HepG2 (cell line): Measurements from ENCODE around the gene CA4. TPM values are rescaled to one million over a fixed set of nuclear protein-coding genes. Genes with fewer than 3 reads are reported as not detected.

Experiments used
- EHMT2 ChIP-seq: fragments of 200-600 bp; sonication (generic); IDR thresholded peaks from 2 replicates; pipeline ENCODE4 v1.7.0; 2017; ENCODE audit warnings: antibody characterized with exemption, low read depth, low read length, borderline replicate concordance
- MAZ ChIP-seq, 2 experiments: sonication (generic) in 1 of 2; formaldehyde crosslinking in 1 of 2; IDR thresholded peaks; 2 replicates each; pipeline versions ENCODE4 v1.5.0 to v1.6.1; 2012 to 2020; ENCODE audit warnings: low read depth in 2 of 2, mild to moderate bottlenecking in 2 of 2, borderline replicate concordance in 1 of 2, improper control_type of control experiment in 1 of 2, low read length in 1 of 2, missing genetic modification reagents in 1 of 2, moderate library complexity in 1 of 2
- MXD1 ChIP-seq: sonication (generic); formaldehyde crosslinking; IDR thresholded peaks from 2 replicates; pipeline ENCODE4 v1.4.0; 2020; ENCODE audit warnings: mild to moderate bottlenecking, missing genetic modification reagents
- MXD3 ChIP-seq: IDR thresholded peaks from 2 replicates; pipeline ENCODE4 v1.6.1; 2016; ENCODE audit warnings: mild to moderate bottlenecking, missing biosample characterization, missing genetic modification reagents
- PHF20 ChIP-seq: sonication (generic); formaldehyde crosslinking; IDR thresholded peaks from 2 replicates; pipeline ENCODE4 v1.5.0; 2020; ENCODE audit warnings: mild to moderate bottlenecking, missing genetic modification reagents
- RXRB ChIP-seq: IDR thresholded peaks from 2 replicates; pipeline ENCODE4 v1.6.1; 2016; ENCODE audit warnings: borderline replicate concordance, missing genetic modification reagents, missing compliant biosample characterization
- SPEN ChIP-seq: sonication (generic); formaldehyde crosslinking; IDR thresholded peaks from 2 replicates; pipeline ENCODE4 v1.5.1; 2020; ENCODE audit warnings: low read depth, mild to moderate bottlenecking, missing genetic modification reagents
- ZBTB3 ChIP-seq: sonication (generic); formaldehyde crosslinking; IDR thresholded peaks from 2 replicates; pipeline ENCODE4 v1.4.0; 2020; ENCODE audit warnings: low read depth, mild to moderate bottlenecking, moderate library complexity, missing genetic modification reagents, borderline replicate concordance
- ZFX ChIP-seq: sonication (generic); formaldehyde crosslinking; IDR thresholded peaks from 2 replicates; pipeline ENCODE4 v1.4.0; 2020; ENCODE audit warnings: mild to moderate bottlenecking, low read depth, missing genetic modification reagents, moderate library complexity
- ZNF550 ChIP-seq: sonication (generic); formaldehyde crosslinking; IDR thresholded peaks from 2 replicates; pipeline ENCODE4 v1.4.0; 2020; ENCODE audit warnings: mild to moderate bottlenecking, missing genetic modification reagents, borderline replicate concordance
- ZNF652 ChIP-seq: IDR thresholded peaks from 2 replicates; pipeline ENCODE4 v1.6.1; 2016; ENCODE audit warnings: low read depth, borderline replicate concordance
- polyA plus RNA-seq, 8 experiments: library from polyadenylated mRNA; depleted of rRNA in 3 of 8; stranded (reverse) in 7 of 8; unstranded in 1 of 8; fragments of >200 nt; fragmentation: Illumina TruSeq in 4 of 8; extraction: Trizol in 4 of 8; gene quantifications; 2 replicates each; pipeline versions ENCODE4 v1.2.1 to v1.2.3, GENCODE V29; 2011 to 2016; ENCODE audit warnings: low read depth in 4 of 8, missing spikeins in 1 of 8, mixed read lengths in 1 of 8; ENCODE audit not compliant: insufficient read depth in 1 of 8
- total RNA-seq, 5 experiments: library from RNA; depleted of rRNA; stranded (reverse); fragments of >200 nt; fragmentation: Illumina TruSeq; extraction: Trizol; gene quantifications; 2 replicates each; pipeline ENCODE4 v1.2.3, GENCODE V29; 2016; ENCODE audit warnings: low read depth in 1 of 5
- TF ChIP-seq, protein P1 (sequence below): sonication (generic); formaldehyde crosslinking; IDR thresholded peaks from 2 replicates; pipeline ENCODE4 v1.5.1; 2020; ENCODE audit warnings: mild to moderate bottlenecking, missing genetic modification reagents, moderate library complexity

Gene CA4
- total and polyA plus RNA-seq, 2 of the 13 experiments (the other 11 are each of a cell fraction or from before 2014, with no cell fraction given): not detected

GRCh38 chr17:60158751-60159478 lies 9.1 kb downstream of the CA4 start (continued):
- TF ChIP-seq ZNF652 (CRISPR knock-in tag) (no peak), MXD1 (CRISPR knock-in tag) (0 out of 2 replicates have a peak, but pooled peaks have one; percentile 41), PHF20 (CRISPR knock-in tag) (no peak), MXD3 (CRISPR knock-in tag) (peak; percentile 43; the same call in 1 of the 2 replicates), RXRB (CRISPR knock-in tag) (no peak), ZBTB3 (CRISPR knock-in tag) (no peak), ZNF550 (no peak), SPEN (0 out of 2 replicates have a peak, but pooled peaks have one; percentile 21), MAZ (IDR thresholded peaks at IDR 0.05; ENCODE audit: borderline replicate concordance, low read depth, low read length) (no peak), MAZ (CRISPR knock-in tag; IDR thresholded peaks at IDR 0.05; ENCODE audit: low read depth) (no peak), EHMT2 (no peak), ZFX (CRISPR knock-in tag) (peak; percentile 35; the same call in 1 of the 2 replicates)
- TF ChIP-seq, protein P1, sequence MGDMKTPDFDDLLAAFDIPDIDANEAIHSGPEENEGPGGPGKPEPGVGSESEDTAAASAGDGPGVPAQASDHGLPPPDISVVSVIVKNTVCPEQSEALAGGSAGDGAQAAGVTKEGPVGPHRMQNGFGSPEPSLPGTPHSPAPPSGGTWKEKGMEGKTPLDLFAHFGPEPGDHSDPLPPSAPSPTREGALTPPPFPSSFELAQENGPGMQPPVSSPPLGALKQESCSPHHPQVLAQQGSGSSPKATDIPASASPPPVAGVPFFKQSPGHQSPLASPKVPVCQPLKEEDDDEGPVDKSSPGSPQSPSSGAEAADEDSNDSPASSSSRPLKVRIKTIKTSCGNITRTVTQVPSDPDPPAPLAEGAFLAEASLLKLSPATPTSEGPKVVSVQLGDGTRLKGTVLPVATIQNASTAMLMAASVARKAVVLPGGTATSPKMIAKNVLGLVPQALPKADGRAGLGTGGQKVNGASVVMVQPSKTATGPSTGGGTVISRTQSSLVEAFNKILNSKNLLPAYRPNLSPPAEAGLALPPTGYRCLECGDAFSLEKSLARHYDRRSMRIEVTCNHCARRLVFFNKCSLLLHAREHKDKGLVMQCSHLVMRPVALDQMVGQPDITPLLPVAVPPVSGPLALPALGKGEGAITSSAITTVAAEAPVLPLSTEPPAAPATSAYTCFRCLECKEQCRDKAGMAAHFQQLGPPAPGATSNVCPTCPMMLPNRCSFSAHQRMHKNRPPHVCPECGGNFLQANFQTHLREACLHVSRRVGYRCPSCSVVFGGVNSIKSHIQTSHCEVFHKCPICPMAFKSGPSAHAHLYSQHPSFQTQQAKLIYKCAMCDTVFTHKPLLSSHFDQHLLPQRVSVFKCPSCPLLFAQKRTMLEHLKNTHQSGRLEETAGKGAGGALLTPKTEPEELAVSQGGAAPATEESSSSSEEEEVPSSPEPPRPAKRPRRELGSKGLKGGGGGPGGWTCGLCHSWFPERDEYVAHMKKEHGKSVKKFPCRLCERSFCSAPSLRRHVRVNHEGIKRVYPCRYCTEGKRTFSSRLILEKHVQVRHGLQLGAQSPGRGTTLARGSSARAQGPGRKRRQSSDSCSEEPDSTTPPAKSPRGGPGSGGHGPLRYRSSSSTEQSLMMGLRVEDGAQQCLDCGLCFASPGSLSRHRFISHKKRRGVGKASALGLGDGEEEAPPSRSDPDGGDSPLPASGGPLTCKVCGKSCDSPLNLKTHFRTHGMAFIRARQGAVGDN: peak; percentile 50
- TF ChIP-seq, all 625 proteins: peak for 9
